22Rv1 (cell line): ENCODE measurements around the gene TAAR2.

ENCODE experiments used
- CTCF ChIP-seq: fragments of 450-650 bp; IDR thresholded peaks from 2 replicates; pipeline ENCODE4 v1.5.1; 2017; ENCODE audit warnings: mild to moderate bottlenecking
- ZFX ChIP-seq: fragments of 450-650 bp; IDR thresholded peaks from 2 replicates; pipeline ENCODE4 v1.6.1; 2017; ENCODE audit warnings: antibody characterized with exemption, borderline replicate concordance

GRCh38 chr6:132589454-132589853, 34.6 kb downstream of the TAAR2 start, which contains the start of gene TAAR5:
- TF ChIP-seq CTCF (no peak), ZFX (no peak)
